NCI-H1048 (cell line): Measurements from ENCODE around the gene GPR37.

Source experiments
- DNase-seq: peaks from one replicate; lab custom pipeline; 2025; lab: John Stamatoyannopoulos, UW

Gene GPR37

GRCh38 chr7:124780608-124781007, 15.0 kb upstream of the GPR37 start:
- no peak for DNase-seq

DNA sequence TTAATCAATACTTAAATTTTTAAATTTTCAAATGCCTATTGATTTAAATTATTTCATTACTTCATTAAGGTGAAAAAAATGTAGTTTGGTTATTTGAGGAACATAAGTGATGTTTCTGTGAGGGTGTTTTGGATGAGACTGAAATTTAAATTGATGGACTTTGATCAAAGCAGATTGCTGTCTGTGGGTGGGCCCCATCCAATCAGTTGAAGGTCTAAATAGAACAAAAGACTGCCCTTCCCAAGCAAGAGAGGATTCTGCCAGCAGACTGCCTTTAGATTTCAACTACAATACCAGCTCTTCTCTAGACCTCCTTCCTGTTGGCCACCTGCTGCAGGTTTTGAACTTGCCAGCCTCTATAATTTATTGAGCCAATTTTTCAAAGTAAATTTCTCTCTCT, 14.5 kb upstream of the GPR37 start:
- no peak for DNase-seq

GRCh38 chr7:124779620-124780019, 14.0 kb upstream of the GPR37 start:
- DNase-seq: no peak

DNA sequence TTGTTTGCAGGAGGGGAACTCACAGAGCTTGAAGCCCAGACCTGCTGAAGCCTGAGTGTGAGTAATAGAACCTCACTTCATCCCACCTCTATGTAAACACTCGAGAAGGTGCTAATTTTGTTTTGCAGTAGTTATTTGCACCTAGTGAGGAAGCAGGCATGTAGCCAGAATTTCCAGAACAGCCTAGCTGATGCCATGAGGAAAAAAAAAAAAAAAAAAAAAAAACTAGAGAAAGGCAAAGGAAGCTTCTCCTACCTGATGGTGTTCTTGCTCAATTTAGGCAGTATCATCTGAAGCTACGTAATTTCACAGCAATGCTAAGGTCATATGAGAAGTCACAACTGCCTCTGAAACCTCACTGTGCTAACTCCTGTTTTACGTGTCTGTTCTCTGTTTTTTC, 13.6 kb upstream of the GPR37 start:
- no peak for DNase-seq

DNA sequence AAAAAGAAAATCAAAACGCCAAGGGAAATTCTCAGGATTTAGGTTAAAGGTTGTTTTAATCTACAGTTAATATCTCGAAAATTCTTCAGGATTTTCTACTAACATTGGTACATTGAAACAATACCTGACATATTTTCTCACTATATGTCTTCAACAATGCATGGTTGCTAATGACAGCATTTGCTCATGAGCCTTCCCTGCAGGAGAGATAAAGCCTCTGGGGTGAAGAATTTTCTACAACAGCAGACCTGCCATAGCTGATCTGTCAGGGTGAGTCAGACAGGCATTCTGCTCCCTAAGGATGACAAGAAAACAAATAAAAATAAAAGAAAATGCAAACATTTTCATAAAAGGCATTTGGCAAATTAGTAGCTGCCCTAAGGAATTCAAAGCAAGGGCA, 11.7 kb upstream of the GPR37 start:
- no peak for DNase-seq

- DNase-seq: no peak
These were observed 10.6 kb upstream of the GPR37 start for GRCh38 chr7:124776153-124776552.

DNA sequence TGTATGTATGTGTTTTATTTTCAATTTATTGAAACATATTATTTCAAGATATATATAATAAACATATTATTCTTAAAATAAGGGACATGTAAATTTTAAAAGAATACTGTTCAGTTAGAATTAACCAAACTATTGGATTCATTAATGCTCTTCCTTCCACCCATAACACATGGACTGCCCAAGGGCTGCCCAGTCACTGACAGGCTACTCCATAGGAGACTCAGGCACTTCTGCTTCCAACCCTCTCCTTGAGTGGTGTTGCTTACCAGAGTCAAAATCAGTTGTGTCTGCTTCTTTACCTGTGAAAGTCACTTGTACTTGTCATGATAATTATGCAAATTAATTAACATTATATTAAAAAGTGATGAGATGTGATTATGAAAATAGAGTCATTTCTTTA, 9.8 kb upstream of the GPR37 start:
- no peak for DNase-seq

- DNase-seq: no peak
These were observed 8.3 kb upstream of the GPR37 start for GRCh38 chr7:124773938-124774337.

DNA sequence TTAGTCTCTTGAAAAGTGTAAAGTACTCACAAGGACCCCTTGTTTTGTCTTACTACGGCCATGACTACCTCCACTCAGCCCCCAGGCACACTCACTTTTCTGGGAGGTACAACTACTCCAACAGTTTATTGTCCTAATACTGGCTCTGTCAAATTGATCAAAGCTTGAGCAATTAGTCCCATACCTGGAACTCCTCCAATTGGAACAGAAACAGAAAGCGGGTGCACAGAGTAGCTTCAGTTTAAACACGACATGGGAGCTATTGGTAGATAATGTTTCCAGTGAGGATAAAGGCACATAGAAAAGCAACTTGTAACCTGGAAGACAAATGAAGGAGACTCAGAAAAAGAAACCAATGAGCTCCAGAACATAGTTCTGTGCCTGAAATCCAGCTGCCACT, 7.7 kb upstream of the GPR37 start:
- no peak for DNase-seq

- DNase-seq: no peak
These were observed 3.5 kb upstream of the GPR37 start for GRCh38 chr7:124769136-124769535.

GRCh38 chr7:124768525-124768924, 2.9 kb upstream of the GPR37 start:
- DNase-seq: no peak

- DNase-seq: no peak
These were observed 668 bp downstream of the GPR37 start for GRCh38 chr7:124764847-124765400.

GRCh38 chr7:124764051-124764846, 1.3 kb downstream of the GPR37 start:
- no peak for DNase-seq

GRCh38 chr7:124762611-124763143, 2.9 kb downstream of the GPR37 start:
- no peak for DNase-seq

- DNase-seq: no peak
These were observed 4.4 kb downstream of the GPR37 start for GRCh38 chr7:124761164-124761715.

DNA sequence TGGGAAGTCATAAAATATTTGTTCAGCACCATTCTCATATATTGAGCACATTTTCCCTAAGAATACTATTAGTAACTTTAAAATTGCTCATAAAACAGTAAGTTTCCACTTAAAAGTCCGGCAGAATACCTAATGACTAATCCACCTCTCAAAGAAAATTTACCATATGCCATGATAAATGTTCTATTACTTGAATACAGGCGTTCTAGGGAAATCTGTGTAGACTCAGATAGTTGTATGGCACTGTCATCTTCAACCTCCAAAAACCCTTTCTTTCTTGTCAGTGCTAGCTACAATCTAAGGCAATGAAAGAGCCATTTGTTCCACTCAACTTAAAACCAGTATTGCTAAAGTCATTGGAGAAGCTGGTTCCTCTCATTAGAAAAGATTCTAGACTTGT, 7.3 kb downstream of the GPR37 start:
- no peak for DNase-seq

DNA sequence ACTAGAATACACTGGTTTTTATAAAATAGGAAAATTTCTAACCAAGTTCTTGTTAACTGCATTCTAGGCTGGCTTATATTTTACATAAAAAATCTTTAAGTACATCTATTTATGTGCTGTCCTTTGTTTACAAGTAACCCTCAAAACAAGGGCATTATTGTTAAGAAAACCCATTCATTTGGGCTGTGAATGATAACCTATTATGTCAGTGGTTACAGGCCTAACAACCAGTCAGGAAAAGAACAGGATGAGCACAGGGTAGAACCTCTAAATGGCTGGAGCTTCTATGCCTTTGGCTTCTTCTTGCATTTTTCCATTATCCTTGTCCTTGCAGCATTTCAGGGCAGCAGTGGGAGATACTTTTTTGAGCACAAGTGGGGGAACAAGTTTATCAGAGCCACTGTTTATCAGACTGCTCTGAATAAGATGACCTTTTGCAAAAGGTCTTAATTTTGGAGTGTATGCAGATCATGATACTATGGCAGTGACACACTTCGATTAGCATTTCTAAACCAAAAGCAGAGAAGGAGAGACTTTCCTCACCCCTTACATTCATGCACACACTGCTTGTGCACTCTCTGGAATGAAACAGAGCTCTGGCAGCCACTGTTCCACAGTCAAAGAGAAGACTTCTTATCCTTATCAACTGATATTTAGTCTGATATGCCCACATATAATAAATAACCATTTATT, 10.9 kb downstream of the GPR37 start:
- DNase-seq: no peak

DNA sequence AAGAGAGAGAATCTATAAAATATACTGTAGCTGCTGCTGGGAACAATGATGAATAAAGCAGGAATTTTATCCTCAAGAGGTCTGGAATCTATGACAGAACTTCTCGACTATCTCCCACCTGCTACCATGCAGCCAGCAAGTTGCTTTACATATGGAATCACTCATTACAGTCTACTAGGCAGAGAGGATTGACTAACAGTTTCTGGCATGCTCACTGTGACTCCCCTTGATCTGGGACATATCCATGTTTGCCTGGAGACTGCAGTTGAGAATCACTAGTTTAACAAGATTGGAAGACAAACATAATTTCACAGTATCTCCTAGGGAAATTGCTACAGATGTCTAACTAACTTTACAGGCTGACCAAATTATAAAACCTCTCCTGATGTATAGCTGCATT, 13.3 kb downstream of the GPR37 start:
- DNase-seq: no peak

DNA sequence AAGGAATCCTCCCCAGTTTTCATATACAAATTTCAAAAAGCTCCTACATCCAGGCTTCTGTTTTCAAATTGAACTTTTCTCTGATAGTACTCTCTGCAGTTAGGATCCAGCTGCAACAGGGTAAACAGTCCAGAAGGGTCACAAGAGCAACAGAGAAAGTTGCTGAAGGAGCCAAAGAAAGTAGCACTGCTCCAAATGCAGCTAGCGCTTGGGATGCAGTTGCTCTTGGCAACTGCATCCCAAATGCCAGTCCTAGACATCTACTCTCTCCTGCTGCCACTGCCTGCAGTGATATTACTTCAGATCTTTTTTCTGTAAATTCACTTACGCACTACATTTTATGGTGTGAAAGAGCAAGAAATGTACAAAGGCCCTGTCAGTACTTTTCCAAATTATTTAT, 14.6 kb downstream of the GPR37 start:
- no peak for DNase-seq

- DNase-seq: no peak
These were observed 18.5 kb downstream of the GPR37 start for GRCh38 chr7:124747072-124747471.

DNA sequence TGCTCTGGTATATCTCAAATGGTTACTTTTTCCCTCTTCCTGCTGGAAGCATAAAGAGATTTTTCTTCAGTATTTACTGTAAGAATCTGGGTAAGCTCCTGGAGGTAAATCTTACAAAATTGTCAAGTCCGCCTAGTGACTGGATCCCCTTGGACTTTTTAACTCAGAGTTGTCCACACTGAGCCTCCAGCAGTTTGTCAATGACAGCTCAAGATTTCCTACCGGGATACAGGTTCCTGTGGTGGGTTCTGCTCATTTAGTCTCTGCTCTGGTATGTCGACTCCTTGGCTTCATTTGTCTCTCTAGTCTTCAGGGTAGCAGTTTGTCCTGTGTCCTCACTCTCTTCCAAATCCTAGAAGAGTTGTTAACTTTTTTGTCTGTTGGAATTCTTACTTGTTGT, 27.0 kb downstream of the GPR37 start:
- no peak for DNase-seq

GRCh38 chr7:124737760-124738300, 27.8 kb downstream of the GPR37 start:
- no peak for DNase-seq

GRCh38 chr7:124728610-124729009, 37.0 kb downstream of the GPR37 start:
- no peak for DNase-seq
